22Rv1 (cell line): ENCODE measurements around the gene CALCOCO2.

Source experiments
- H3K27ac ChIP-seq: fragments of 450-650 bp; 2 replicates; pipeline ENCODE4 v1.5.1; 2017
- ZFX ChIP-seq: fragments of 450-650 bp; IDR thresholded peaks from 2 replicates; pipeline ENCODE4 v1.6.1; 2017; ENCODE audit warnings: antibody characterized with exemption, borderline replicate concordance
- TF ChIP-seq, protein P1 (sequence below): fragments of 450-650 bp; IDR thresholded peaks from 2 replicates; pipeline ENCODE4 v1.5.1; 2017; ENCODE audit warnings: mild to moderate bottlenecking

The CALCOCO2 gene

DNA sequence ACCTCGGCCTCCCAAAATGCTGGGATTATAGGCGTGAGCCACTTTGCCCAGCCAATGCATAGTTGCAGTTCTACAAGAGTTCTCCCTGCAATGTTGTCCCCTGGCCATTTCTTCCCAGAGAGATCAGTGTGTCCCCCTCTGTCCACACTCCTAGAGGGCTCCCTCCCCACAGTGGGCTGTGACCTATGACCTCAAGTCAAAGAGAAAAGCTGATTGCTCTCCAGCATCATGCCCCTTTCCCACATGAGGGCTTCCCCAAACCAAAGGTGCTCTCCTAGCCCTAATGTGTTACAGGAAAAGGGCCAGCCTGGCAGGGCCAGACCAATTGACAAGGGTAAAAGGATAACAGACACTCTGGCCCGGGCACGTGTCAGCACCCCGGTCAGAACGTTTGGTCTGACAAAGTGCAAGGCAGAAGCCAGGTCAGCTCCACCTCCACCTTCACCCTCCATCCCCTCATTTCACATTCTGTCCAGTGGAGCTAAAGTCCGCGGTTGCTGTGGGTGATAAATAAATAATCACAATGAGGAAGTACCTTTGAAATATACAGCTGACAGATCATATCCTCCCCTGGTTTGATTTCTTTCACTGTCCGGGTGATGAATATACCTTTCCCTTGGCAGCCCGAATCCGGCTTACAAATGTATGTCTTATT is 31.6 kb upstream of the CALCOCO2 start:
- no peak for TF ChIP-seq ZFX
- TF ChIP-seq, protein P1, sequence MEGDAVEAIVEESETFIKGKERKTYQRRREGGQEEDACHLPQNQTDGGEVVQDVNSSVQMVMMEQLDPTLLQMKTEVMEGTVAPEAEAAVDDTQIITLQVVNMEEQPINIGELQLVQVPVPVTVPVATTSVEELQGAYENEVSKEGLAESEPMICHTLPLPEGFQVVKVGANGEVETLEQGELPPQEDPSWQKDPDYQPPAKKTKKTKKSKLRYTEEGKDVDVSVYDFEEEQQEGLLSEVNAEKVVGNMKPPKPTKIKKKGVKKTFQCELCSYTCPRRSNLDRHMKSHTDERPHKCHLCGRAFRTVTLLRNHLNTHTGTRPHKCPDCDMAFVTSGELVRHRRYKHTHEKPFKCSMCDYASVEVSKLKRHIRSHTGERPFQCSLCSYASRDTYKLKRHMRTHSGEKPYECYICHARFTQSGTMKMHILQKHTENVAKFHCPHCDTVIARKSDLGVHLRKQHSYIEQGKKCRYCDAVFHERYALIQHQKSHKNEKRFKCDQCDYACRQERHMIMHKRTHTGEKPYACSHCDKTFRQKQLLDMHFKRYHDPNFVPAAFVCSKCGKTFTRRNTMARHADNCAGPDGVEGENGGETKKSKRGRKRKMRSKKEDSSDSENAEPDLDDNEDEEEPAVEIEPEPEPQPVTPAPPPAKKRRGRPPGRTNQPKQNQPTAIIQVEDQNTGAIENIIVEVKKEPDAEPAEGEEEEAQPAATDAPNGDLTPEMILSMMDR, result no peak
- H3K27ac ChIP-seq, result peak overlapping the region; percentile 71

DNA sequence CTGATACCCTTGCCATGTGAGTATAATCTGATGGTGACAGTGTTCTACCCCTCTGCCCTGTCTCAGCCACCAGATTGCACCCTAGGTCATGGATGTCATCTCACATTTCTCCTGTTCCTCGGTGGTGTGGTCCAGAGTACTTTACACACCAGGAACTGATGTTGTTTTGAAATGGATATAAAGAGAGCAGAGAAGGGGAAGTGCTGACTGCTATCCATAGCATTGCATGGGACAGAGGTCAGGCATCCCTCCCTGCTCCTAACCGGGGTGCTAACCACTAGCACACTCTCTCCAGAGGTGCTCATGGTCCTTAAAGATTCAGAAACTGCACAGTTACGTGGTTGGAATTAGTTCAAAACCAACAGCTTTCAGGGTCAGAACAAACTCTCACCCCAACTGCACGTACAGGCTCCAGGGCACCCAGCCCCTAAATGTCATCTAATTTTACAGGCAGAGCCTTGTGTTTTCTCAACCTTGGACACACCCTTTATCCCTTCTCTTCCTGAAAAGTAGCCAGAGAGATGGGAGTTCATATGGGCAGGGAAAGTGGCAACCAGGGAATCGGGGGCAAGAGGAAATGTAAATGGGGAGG is 30.1 kb upstream of the CALCOCO2 start:
- H3K27ac ChIP-seq, result peak overlapping the region; percentile 71
- TF ChIP-seq, protein P1, result no peak
- no peak for TF ChIP-seq ZFX

DNA sequence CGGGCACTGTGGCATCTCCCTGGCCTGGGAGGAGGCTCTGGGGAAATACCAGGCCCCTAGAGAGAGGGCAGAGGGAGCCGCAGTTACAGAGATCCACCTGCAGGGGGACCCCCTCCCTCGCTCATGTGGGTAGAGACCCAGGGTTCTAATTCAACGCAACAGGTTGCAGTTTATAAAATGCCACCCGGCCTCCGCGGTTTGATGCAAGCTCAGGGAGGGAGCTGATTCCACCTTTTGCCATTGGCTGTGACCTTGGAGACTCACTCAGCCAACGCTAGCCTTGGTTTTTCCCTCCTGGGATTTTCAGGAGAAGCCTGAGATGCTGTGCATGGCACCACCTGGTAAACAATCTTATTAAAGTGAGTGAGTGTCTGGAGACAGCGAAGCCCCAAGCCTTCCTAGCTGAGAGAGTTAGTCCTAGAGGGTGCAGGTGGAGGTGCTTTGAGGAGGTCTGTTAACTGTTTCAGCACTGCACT is 25.9 kb upstream of the CALCOCO2 start:
- TF ChIP-seq ZFX, result no peak
- TF ChIP-seq, protein P1, result peak; percentile 89
- no peak overlapping the region for H3K27ac ChIP-seq

- no peak overlapping the region for H3K27ac ChIP-seq
These were observed 21.7 kb upstream of the CALCOCO2 start for GRCh38 chr17:48809182-48809581.

DNA sequence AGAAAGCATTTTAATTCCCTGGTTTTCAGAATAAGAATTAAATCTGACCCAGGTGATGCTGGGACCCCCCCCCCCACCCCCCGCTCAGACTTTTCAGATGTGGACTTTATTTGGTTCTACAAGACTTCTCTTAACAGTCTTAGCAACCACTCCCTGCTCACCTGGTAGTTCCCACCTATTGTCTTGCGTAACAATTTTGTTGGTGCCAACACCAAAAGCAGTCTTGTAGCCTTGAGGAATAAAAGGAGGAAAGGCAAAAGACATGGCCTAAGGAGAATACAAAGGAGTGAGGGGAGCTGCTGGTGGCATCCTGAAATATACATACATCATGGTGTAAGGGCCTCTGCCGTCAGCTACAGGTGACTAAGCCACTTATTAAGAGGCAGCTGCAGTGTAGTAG is 18.8 kb upstream of the CALCOCO2 start:
- no peak for TF ChIP-seq ZFX
- TF ChIP-seq, protein P1, result no peak
- no peak overlapping the region for H3K27ac ChIP-seq

More at GRCh38 chr17:48809182-48809581, 21.7 kb upstream of the CALCOCO2 start:
- TF ChIP-seq, protein P1, result no peak
- no peak for TF ChIP-seq ZFX

DNA sequence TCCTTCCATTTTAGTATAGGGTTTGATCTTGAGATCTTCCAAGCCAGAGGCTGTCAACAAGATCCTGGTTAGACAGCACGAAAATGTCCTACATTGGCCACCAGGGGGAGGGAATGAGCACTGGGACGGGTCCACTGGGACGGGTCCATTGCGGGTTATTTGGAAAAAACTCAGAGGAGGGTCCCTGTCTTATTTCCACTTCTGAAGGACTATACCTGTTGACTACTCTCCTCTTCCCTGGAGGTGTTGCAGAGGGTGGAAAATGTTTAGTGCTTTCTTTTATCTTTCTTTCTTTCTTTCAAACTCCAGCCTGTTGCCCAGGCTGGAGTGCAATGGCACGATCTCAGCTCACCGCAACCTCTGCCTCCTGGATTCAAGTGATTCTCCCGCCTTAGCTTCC is 16.3 kb upstream of the CALCOCO2 start:
- H3K27ac ChIP-seq, result no peak overlapping the region
- no peak for TF ChIP-seq ZFX
- TF ChIP-seq, protein P1, result peak; percentile 93

DNA sequence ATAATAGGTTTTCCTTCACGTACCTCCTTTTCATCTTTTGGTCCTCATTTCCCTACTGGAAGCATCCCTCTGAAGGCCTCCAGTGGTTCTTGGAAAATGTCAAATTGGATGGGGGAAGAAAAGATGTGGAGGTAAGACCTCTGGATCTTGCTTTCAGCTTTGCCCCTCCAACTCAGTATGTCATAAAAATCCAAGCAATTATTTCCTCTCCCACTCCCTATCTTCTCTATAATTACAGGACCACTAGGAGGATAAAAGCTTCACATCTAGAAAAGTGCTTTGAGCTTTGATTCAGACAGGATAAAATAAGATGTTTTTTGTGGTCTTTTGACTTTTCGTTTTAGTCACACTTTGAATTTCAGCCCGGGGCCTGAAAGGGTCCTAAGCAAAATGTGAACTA is 15.5 kb upstream of the CALCOCO2 start:
- no peak overlapping the region for H3K27ac ChIP-seq
- TF ChIP-seq, protein P1, result no peak
- no peak for TF ChIP-seq ZFX
